Activated CD4-positive, alpha-beta T cell treated with anti-CD3 and anti-CD28 coated beads, Interleukin-2, amount 50 U/mL, for 16 hours (primary cell): Measurements from ENCODE around the gene BBS9.
"Not testable (repeated sequence)": the region's sequence is repeated elsewhere in the genome, so short reads cannot be mapped to it uniquely, and the experiment has no call there.

Experiments
- DNase-seq: peaks from one replicate; pipeline ENCODE4 v3.0.0-alpha.2; 2020

The BBS9 gene

GRCh38 chr7:33298848-33299247, 169.5 kb downstream of the BBS9 start:
- DNase-seq, result no peak

GRCh38 chr7:33299425-33299824, 170.1 kb downstream of the BBS9 start:
- no peak for DNase-seq

GRCh38 chr7:33300131-33300530, 170.8 kb downstream of the BBS9 start:
- no peak for DNase-seq

- DNase-seq, result no peak
Observed at GRCh38 chr7:33300742-33301141, 171.4 kb downstream of the BBS9 start.

GRCh38 chr7:33303978-33304557, 174.7 kb downstream of the BBS9 start:
- not testable (repeated sequence) for DNase-seq

GRCh38 chr7:33307205-33307604, 177.8 kb downstream of the BBS9 start:
- no peak for DNase-seq

GRCh38 chr7:33310546-33310945, 181.2 kb downstream of the BBS9 start:
- no peak for DNase-seq

- DNase-seq, result no peak
Observed at GRCh38 chr7:33325754-33326484, 196.6 kb downstream of the BBS9 start.

- no peak for DNase-seq
Observed at GRCh38 chr7:33326485-33326848, 197.1 kb downstream of the BBS9 start.

- no peak for DNase-seq
Observed at GRCh38 chr7:33327427-33327826, 198.1 kb downstream of the BBS9 start.

- DNase-seq, result no peak
Observed at GRCh38 chr7:33334349-33334748, 205.0 kb downstream of the BBS9 start.

- no peak for DNase-seq
Observed at GRCh38 chr7:33336820-33337219, 207.5 kb downstream of the BBS9 start.

GRCh38 chr7:33339074-33339790, 209.9 kb downstream of the BBS9 start:
- DNase-seq, result no peak

- DNase-seq, result no peak
Observed at GRCh38 chr7:33346055-33346454, 216.7 kb downstream of the BBS9 start.

- no peak for DNase-seq
Observed at GRCh38 chr7:33350577-33350976, 221.2 kb downstream of the BBS9 start.

GRCh38 chr7:33351709-33352108, 222.3 kb downstream of the BBS9 start:
- no peak for DNase-seq

GRCh38 chr7:33354201-33354600, 224.8 kb downstream of the BBS9 start:
- no peak for DNase-seq

- DNase-seq, result no peak
Observed at GRCh38 chr7:33355386-33355785, 226.0 kb downstream of the BBS9 start.

GRCh38 chr7:33356336-33356735, 227.0 kb downstream of the BBS9 start:
- DNase-seq, result no peak

- DNase-seq, result no peak
Observed at GRCh38 chr7:33357846-33358245, 228.5 kb downstream of the BBS9 start.

GRCh38 chr7:33369888-33370287, 240.5 kb downstream of the BBS9 start:
- DNase-seq, result no peak

- no peak for DNase-seq
Observed at GRCh38 chr7:33373195-33373594, 243.8 kb downstream of the BBS9 start.

- DNase-seq, result no peak
Observed at GRCh38 chr7:33379891-33380525, 250.6 kb downstream of the BBS9 start.

- no peak for DNase-seq
Observed at GRCh38 chr7:33388332-33388731, 259.0 kb downstream of the BBS9 start.
